Lower lobe of right lung (tissue), 2 donors: ENCODE data around the gene GFRA3. TPM values are rescaled to one million over a fixed set of nuclear protein-coding genes. Genes with fewer than 3 reads are reported as not detected.
A peak's percentile ranks its signal among the peaks of the same experiment; 100 is the strongest.

ENCODE experiments used
- ATAC-seq, 2 donors: fragments of 200-7000 bp; cut with Tn5 transposase; one replicate each; pipeline ENCODE4 v1.9.1; 2020 to 2022; ENCODE audit warnings: mild to moderate bottlenecking in 2 of 2, moderate library complexity in 2 of 2
- DNase-seq: peaks from one replicate; pipeline ENCODE4 v3.0.0-alpha.2; 2020
- H3K27ac ChIP-seq: fragments of 200-600 bp; one replicate; pipeline ENCODE4 v1.8.0; 2022
- H3K27me3 ChIP-seq: fragments of 200-600 bp; one replicate; pipeline ENCODE4 v1.8.0; 2022; ENCODE audit warnings: low read depth
- H3K36me3 ChIP-seq: fragments of 200-600 bp; one replicate; pipeline ENCODE4 v1.8.0; 2022; ENCODE audit warnings: mild to moderate bottlenecking
- H3K4me1 ChIP-seq: fragments of 200-600 bp; one replicate; pipeline ENCODE4 v1.8.0; 2022
- H3K4me3 ChIP-seq: fragments of 200-600 bp; one replicate; pipeline ENCODE4 v1.8.0; 2022; ENCODE audit warnings: mild to moderate bottlenecking
- H3K9me3 ChIP-seq: fragments of 200-600 bp; one replicate; pipeline ENCODE4 v1.8.0; 2022
- CTCF ChIP-seq: fragments of 200-600 bp; IDR thresholded peaks from one replicate; pipeline ENCODE4 v1.8.0; 2022; ENCODE audit warnings: antibody characterized with exemption, mild to moderate bottlenecking
- intact Hi-C: fragments of 100-400 bp; cut with DNase I; formaldehyde crosslinking; loops from one replicate; pipeline ENCODE4 v1.11.0; 2022
- total RNA-seq: library from RNA; stranded (reverse); fragmentation: NEBNext Ultra II Directional; extraction: Animal tissue kit (Norgen Biotek cat#: 25700); gene quantifications from one replicate; pipeline ENCODE4 v1.2.1, GENCODE V29; 2021
- donor health status: DM: no; HTN: yes; CAD: no; lungs with severe emphysema.

The GFRA3 gene
- total RNA-seq, 1 donor from 2014 or later = 0.53 TPM

GRCh38 chr5:138238034-138238433 lies 36.4 kb downstream of the GFRA3 start:
- Histone ChIP-seq H3K36me3 (no peaks in the 10 kb centered on the region), H3K4me1 (peaks cover 8% of the 10 kb centered on the region), H3K27ac (no peak overlapping the region), H3K27me3 (peaks cover 40% of the 10 kb centered on the region), H3K9me3 (no peaks in the 10 kb centered on the region), H3K4me3 (no peak overlapping the region)
- ATAC-seq (no peak), DNase-seq (no peak)
- intact Hi-C loops = no loop called here
- no peak for TF ChIP-seq CTCF

- no peaks in the 10 kb centered on the region for H3K36me3 ChIP-seq
- DNase-seq (no peak), ATAC-seq (no peak)
- no peaks in the 10 kb centered on the region for H3K9me3 ChIP-seq
- peaks cover 12% of the 10 kb centered on the region for H3K27me3 ChIP-seq
- no peak overlapping the region for H3K27ac ChIP-seq
- TF ChIP-seq CTCF = no peak
- peaks cover 9% of the 10 kb centered on the region for H3K4me1 ChIP-seq
- intact Hi-C loops = no loop called here
- no peak overlapping the region for H3K4me3 ChIP-seq
Observed at GRCh38 chr5:138234651-138235050, 39.8 kb downstream of the GFRA3 start.

- H3K4me1 ChIP-seq = peaks cover 9% of the 10 kb centered on the region
- intact Hi-C loops = no loop called here
- no peak overlapping the region for H3K27ac ChIP-seq
- H3K36me3 ChIP-seq = no peaks in the 10 kb centered on the region
- no peak for TF ChIP-seq CTCF
- ATAC-seq (no peak), DNase-seq (no peak)
- H3K9me3 ChIP-seq = no peaks in the 10 kb centered on the region
- H3K27me3 ChIP-seq = peaks cover under 1% of the 10 kb centered on the region
- no peak overlapping the region for H3K4me3 ChIP-seq
Observed at GRCh38 chr5:138233280-138233679, 41.1 kb downstream of the GFRA3 start.

GRCh38 chr5:138230981-138231589 lies 43.3 kb downstream of the GFRA3 start:
- Histone ChIP-seq H3K27me3 (no peaks in the 10 kb centered on the region), H3K36me3 (no peaks in the 10 kb centered on the region), H3K4me1 (peaks cover 9% of the 10 kb centered on the region), H3K9me3 (no peaks in the 10 kb centered on the region), H3K27ac (no peak overlapping the region), H3K4me3 (no peak overlapping the region)
- DNase-seq (no peak), ATAC-seq (peak in 1 of 2 donors; percentile 34)
- TF ChIP-seq CTCF = no peak
- intact Hi-C loops = no loop called here

GRCh38 chr5:138230261-138230660 lies 44.2 kb downstream of the GFRA3 start:
- intact Hi-C loops = no loop called here
- Histone ChIP-seq H3K36me3 (no peaks in the 10 kb centered on the region), H3K4me3 (no peak overlapping the region), H3K27ac (no peak overlapping the region), H3K27me3 (no peaks in the 10 kb centered on the region), H3K4me1 (peaks cover 9% of the 10 kb centered on the region), H3K9me3 (no peaks in the 10 kb centered on the region)
- ATAC-seq (no peak), DNase-seq (no peak)
- no peak for TF ChIP-seq CTCF
